ENCODE measurements around the gene CPEB3. TPM values are rescaled to one million over a fixed set of nuclear protein-coding genes. Genes with fewer than 3 reads are reported as not detected.

The CPEB3 gene
- total RNA-seq, 1 donor = 0.99 TPM

- H3K4me3 ChIP-seq (ENCODE audit: low read depth, low read length) = peak overlapping the region; percentile 96
- no peak for DNase-seq (ENCODE audit: low read depth)
- TF ChIP-seq CTCF (IDR thresholded peaks at IDR 0.05; ENCODE audit: insufficient read depth, low read length) = no peak
Measured at GRCh38 chr10:92291616-92291865, 663 bp upstream of the CPEB3 start.

DNA sequence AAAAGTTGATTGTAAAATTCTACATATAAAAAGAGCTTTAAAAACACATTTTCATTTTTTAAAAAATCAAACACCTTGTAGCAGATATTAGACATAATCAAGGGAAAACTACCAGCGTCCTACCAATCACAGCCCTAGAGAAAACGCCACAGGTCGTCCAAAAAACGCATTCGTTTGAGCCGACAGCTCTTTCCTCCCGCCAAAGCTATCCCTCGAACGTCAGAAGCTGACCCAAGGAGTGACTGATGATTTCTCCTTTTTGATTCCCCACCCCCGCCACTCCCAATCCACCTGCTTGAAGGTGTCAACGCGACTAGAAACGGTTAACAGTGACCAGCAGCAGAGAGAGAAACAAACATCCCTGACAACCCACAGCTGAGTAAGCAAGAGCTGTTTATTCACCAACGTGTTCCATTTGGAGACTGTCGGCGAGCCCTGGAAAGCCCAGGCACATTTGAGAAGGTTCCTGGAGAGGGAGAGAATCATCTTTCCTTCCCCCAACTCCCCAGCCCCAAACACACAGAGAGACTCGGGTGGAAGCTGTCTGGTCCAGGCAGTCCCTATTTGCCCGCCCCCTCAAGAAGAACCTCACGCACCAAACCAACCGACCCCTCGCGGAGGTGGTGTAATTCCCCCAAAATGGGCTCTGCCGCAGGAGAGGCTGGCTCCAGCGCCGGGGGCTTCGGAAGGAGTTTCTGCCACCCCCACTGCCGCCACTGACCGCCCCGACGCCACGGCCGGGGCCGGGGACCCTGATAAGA, 622 bp downstream of the CPEB3 start:
- no peak for TF ChIP-seq CTCF (IDR thresholded peaks at IDR 0.05; ENCODE audit: insufficient read depth, low read length)
- peak overlapping the region; percentile 96 for H3K4me3 ChIP-seq (ENCODE audit: low read depth, low read length)
- peak; percentile 44 for DNase-seq (ENCODE audit: low read depth)

DNA sequence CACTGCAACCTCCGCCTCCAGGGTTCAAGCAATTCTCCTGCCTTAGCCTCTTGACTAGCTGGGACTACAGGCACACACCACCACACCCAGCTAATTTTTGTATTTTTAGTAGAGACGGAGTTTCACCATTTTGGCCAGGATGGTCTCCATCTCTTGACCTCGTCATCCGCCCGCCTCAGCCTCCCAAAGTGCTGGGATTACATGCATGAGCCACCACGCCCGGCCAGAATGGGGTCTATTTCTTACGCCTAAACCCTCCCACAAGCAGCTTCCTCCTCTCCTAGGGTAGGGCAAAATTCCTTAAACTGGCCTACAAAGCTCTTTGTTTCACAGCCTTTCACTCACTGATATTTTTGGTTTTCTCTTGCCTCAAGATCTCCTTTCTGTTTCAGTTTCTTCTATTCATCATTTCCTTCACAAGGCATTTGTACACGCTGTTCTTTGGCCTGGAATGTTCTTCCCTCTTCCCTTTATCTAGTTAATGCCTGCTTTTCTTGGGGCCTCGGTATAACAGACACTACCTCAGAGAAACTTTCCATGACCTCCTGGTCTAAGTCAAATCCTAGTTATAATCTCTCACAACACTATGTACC, 6.7 kb downstream of the CPEB3 start:
- no peak overlapping the region for H3K4me3 ChIP-seq (ENCODE audit: low read depth, low read length)
- no peak for DNase-seq (ENCODE audit: low read depth)
- no peak for TF ChIP-seq CTCF (IDR thresholded peaks at IDR 0.05; ENCODE audit: insufficient read depth, low read length)

GRCh38 chr10:92278996-92279696, 11.7 kb downstream of the CPEB3 start:
- H3K4me3 ChIP-seq (ENCODE audit: low read depth, low read length) = peak overlapping the region; percentile 38
- DNase-seq (ENCODE audit: low read depth) = peak; percentile 45
- TF ChIP-seq CTCF (IDR thresholded peaks at IDR 0.05; ENCODE audit: insufficient read depth, low read length) = no peak

DNA sequence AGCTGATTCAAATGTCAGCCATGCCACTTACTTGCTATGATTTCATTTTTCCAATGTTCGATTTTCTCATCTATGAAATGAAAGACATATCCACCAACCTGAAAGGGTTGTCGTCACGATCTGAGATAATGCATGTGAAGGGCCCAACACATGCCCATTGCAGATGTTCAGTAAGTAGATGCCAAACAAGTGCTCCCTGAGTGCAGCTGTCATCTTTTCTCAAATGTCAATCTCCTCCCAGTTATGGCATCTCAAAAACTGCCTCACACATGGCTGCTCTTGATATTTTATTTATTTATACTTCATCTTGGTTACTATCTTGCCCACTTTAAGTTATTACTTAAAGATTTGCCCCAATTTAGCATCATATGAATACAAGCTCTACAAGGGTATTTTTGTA, 16.8 kb downstream of the CPEB3 start:
- DNase-seq (ENCODE audit: low read depth) = no peak
- H3K4me3 ChIP-seq (ENCODE audit: low read depth, low read length) = no peak overlapping the region
- no peak for TF ChIP-seq CTCF (IDR thresholded peaks at IDR 0.05; ENCODE audit: insufficient read depth, low read length)

DNA sequence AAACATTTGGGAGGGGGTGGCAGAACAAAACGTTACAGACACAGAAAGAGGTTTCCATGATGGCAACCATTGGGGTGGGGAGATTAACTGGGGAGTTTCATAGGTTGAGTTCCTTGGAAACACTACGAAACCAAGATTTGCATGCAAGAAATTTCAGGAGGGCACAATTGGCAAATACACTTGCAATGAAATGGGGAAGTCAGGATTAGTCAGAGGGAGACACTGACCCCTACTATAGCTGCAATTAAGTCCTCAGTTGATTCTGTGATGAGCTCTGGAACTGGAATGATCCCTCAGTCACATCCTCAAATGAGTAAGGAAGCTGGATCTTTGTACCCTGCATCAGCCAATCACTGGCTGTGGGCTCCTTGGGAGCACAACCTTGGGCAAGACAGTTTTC, 22.1 kb downstream of the CPEB3 start:
- no peak overlapping the region for H3K4me3 ChIP-seq (ENCODE audit: low read depth, low read length)
- no peak for TF ChIP-seq CTCF (IDR thresholded peaks at IDR 0.05; ENCODE audit: insufficient read depth, low read length)
- DNase-seq (ENCODE audit: low read depth) = no peak
